ENCODE measurements around the gene CACNG1.

DNA sequence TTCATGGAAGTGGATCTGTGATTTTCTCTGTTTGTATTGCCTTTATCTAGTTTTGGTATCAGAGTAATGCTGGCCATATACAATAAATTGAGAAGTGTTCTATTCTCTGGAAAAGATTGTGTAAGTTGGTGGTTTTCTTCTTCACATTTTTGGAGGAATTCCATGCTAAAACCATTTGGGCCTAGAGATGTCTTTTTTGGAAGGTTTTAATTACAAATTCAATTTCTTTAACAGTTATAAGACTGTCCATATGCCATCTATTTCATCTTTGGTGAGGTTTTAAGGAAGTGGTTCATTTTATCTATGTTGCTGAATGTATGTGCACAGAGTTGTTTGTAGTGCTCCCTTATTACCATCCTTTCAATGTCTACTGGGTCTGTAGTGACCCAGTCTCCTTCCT lies 46.0 kb downstream of the CACNG1 start:
- TF ChIP-seq POLR2A (IDR thresholded peaks at IDR 0.05; ENCODE audit: low read depth, low read length) (no peak), POLR2AphosphoS5 (IDR thresholded peaks at IDR 0.05; ENCODE audit: low read depth, low read length) (no peak), TAF1 (IDR thresholded peaks at IDR 0.05; ENCODE audit: borderline replicate concordance, low read depth, low read length) (no peak)
